Gastroesophageal sphincter (tissue), 4 donors: Measurements from ENCODE around the gene MYG1. TPM values are rescaled to one million over a fixed set of nuclear protein-coding genes. Genes with fewer than 3 reads are reported as not detected.

Source experiments
- ATAC-seq: fragments of 150-250 bp; one replicate; pipeline ENCODE4 v1.9.1; 2016; ENCODE audit warnings: mild to moderate bottlenecking, moderate library complexity
- H3K27ac ChIP-seq, 4 donors: fragments of 200-600 bp; sonication (generic) in 3 of 4; 1 replicate in 3 of 4; 2 replicates in 1 of 4; pipeline ENCODE4 v1.5.1; 2016 to 2019
- H3K27me3 ChIP-seq: fragments of 200-600 bp; sonication (generic); one replicate; pipeline ENCODE4 v1.5.1; 2019
- H3K36me3 ChIP-seq, 2 donors: fragments of 200-600 bp; sonication (generic); one replicate each; pipeline ENCODE4 v1.5.1; 2019; ENCODE audit warnings: control low read depth in 1 of 2
- H3K4me1 ChIP-seq, 3 donors: fragments of 200-600 bp; sonication (generic); 1 replicate in 2 of 3; 2 replicates in 1 of 3; pipeline ENCODE4 v1.5.1; 2016 to 2019; ENCODE audit warnings: control low read depth in 2 of 3
- H3K4me3 ChIP-seq, 2 donors: fragments of 200-600 bp; sonication (generic); one replicate each; pipeline ENCODE4 v1.5.1; 2019; ENCODE audit warnings: mild to moderate bottlenecking in 1 of 2, moderate library complexity in 1 of 2
- H3K9me3 ChIP-seq, 3 donors: fragments of 200-600 bp; sonication (generic); one replicate each; pipeline ENCODE4 v1.5.1; 2017 to 2019; ENCODE audit warnings: control low read depth in 2 of 3
- CTCF ChIP-seq, 4 experiments: fragments of 200-600 bp in 2 of 4; fragments of 450-650 bp in 2 of 4; sonication (generic) in 1 of 4; IDR thresholded peaks; one replicate each; pipeline ENCODE4 v1.5.1; 2017 to 2019; ENCODE audit warnings: antibody characterized with exemption in 4 of 4, mild to moderate bottlenecking in 2 of 4, moderate library complexity in 2 of 4
- EP300 ChIP-seq: sonication (generic); formaldehyde crosslinking; IDR thresholded peaks from one replicate; pipeline ENCODE4 v1.6.1; 2017; ENCODE audit warnings: antibody characterized with exemption, mild to moderate bottlenecking
- POLR2A ChIP-seq, 2 donors: fragments of 450-650 bp; IDR thresholded peaks; one replicate each; pipeline ENCODE4 v1.6.1; 2017; ENCODE audit warnings: antibody characterized with exemption in 2 of 2, mild to moderate bottlenecking in 2 of 2, moderate library complexity in 1 of 2
- POLR2AphosphoS5 ChIP-seq: sonication (generic); formaldehyde crosslinking; IDR thresholded peaks from one replicate; pipeline ENCODE4 v1.6.1; 2017; ENCODE audit warnings: antibody characterized with exemption
- WGBS, 2 donors: methylation state at CpG; one replicate each; pipeline ENCODE4 v1.1.5; 2018; ENCODE audit warnings: low coverage in 1 of 2; 5-methylcytosine and 5-hydroxymethylcytosine counted together
- total RNA-seq, 4 donors: library from RNA; depleted of rRNA; stranded (reverse); fragments of >200 nt; gene quantifications; one replicate each; pipeline ENCODE4 v1.1.0, GENCODE V29; 2016

The MYG1 gene
- total RNA-seq, 4 donors from 2014 or later = 40.9 to 49.2 (median 46.3) TPM

DNA sequence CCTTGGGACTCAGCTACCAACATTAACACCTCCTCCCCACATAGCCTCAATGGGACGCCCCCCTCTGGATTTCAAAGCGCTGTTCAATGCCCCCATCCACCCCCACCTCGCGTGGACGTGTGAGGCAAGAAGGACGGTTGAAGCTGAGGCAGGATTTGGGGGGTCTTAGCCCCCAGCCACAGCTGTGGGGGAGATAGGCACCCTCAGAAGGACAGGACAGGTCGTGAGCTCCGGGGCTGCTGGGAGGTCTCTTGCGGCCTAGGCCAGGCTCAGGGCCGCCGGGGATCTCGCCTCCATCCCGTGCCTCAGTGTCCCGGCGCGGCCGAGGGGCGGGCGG is 45.0 kb downstream of the MYG1 start:
- no peak for ATAC-seq
- H3K27ac ChIP-seq = peak overlapping the region in 3 of 4 donors; percentile 87 to 94 (median 92)
- no CpG with 5 or more reads among the region's 19 CpGs for WGBS, 2 donors

DNA sequence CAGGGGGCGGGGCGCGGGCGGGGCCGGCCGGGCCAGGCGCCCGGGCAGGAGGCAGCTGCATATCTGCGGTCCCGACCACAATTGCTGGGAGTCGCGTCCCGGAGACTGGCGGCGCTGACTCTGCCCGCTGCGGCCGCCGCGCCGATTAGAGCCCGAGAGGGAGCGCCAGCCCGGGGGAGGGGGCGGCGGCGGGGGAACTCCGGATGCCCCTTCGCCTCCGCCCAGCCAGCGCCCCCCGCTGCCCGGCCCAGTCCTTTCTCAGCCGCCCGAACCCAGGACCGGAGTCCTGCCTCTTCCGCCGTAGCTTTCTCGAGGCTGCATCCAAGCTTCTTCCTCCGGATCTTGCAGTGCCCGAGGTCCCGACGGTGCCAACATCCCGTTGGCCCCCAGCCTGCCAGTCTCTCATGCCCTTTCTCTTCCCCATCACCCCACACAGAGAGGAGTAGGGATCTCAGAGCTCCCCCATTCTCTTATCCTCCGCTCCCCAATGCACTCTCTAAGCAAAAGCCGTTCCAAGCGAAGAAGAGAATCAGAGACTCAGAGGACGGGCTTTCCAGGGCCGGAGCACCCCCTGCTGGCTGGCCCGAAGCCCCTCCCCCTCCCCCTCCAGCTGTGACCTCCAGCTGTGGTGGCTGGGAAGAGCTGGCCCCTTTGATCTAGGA is 45.5 kb downstream of the MYG1 start:
- peak overlapping the region; percentile 66 to 78 for H3K4me3 ChIP-seq
- no peaks in the 10 kb centered on the region for H3K27me3 ChIP-seq
- H3K9me3 ChIP-seq = no peaks in the 10 kb centered on the region
- peak overlapping the region; percentile 65 to 94 (median 90) for H3K27ac ChIP-seq
- TF ChIP-seq CTCF (IDR thresholded peaks at IDR 0.05) (peak in 3 of 4 experiments; percentile 72 to 90 (median 74)), POLR2A (IDR thresholded peaks at IDR 0.05) (peak; percentile 30 to 38), POLR2AphosphoS5 (peak; percentile 24), EP300 (no peak)
- H3K4me1 ChIP-seq = peaks cover 0 to 24% (median 9%) of the 10 kb centered on the region in 3 donors
- ATAC-seq = peak; percentile 95
- WGBS, 2 donors = 0% methylated on average over 2 to 15 of the region's 50 CpGs
- H3K36me3 ChIP-seq = no peaks in the 10 kb centered on the region

More for the DNA sequence above, 45.0 kb downstream of the MYG1 start:
- Histone ChIP-seq H3K27me3 (no peaks in the 10 kb centered on the region), H3K4me1 (peaks cover 0 to 24% (median 9%) of the 10 kb centered on the region in 3 donors), H3K36me3 (no peaks in the 10 kb centered on the region), H3K4me3 (peak overlapping the region; percentile 66 to 78), H3K9me3 (no peaks in the 10 kb centered on the region)
- TF ChIP-seq POLR2AphosphoS5 = no peak
- no peak for TF ChIP-seq POLR2A (IDR thresholded peaks at IDR 0.05)
- TF ChIP-seq EP300 = no peak
- TF ChIP-seq CTCF (IDR thresholded peaks at IDR 0.05) = no peak

- no peak for TF ChIP-seq POLR2AphosphoS5
- no peak for TF ChIP-seq POLR2A (IDR thresholded peaks at IDR 0.05)
- TF ChIP-seq EP300 = no peak
- TF ChIP-seq CTCF (IDR thresholded peaks at IDR 0.05) = no peak
- H3K4me3 ChIP-seq = peak overlapping the region; percentile 66 to 78
- H3K4me1 ChIP-seq = peaks cover 0 to 24% (median 9%) of the 10 kb centered on the region in 3 donors
- no peaks in the 10 kb centered on the region for H3K36me3 ChIP-seq
- peak; percentile 33 for ATAC-seq
- no peaks in the 10 kb centered on the region for H3K27me3 ChIP-seq
- WGBS, 2 donors = 26% methylated on average over 2 of the region's 10 CpGs; no CpG with 5 or more reads in 1 of the 2 donors
- peak overlapping the region; percentile 65 to 94 (median 90) for H3K27ac ChIP-seq
- H3K9me3 ChIP-seq = no peaks in the 10 kb centered on the region
Observed at GRCh38 chr12:53345486-53346188, 46.1 kb downstream of the MYG1 start.

DNA sequence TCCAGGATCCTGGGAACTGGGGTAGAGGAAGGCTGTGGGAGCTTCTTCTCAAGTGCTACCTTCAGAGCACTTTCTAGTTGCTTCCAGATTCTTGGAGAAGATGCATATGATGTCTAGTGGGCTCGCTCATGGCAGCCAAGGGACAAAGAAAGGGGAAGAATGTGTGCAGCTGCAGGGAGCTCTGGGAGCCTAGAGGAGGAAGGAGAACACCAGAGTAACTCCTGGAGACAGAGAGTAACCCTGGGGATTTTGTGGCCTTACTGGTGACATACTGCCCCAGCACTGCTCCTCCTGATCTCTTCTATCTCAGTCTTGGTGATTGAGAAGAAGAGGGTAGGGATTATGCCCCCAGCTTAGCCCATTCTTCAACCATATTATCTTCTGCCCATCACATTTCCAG is 47.0 kb downstream of the MYG1 start:
- H3K9me3 ChIP-seq = no peaks in the 10 kb centered on the region
- peaks cover 0 to 24% (median 9%) of the 10 kb centered on the region in 3 donors for H3K4me1 ChIP-seq
- H3K27me3 ChIP-seq = no peaks in the 10 kb centered on the region
- TF ChIP-seq POLR2A (IDR thresholded peaks at IDR 0.05) (no peak), POLR2AphosphoS5 (no peak), EP300 (no peak), CTCF (IDR thresholded peaks at IDR 0.05) (no peak)
- H3K36me3 ChIP-seq = no peaks in the 10 kb centered on the region
- peak overlapping the region in 1 of 4 donors; percentile 92 for H3K27ac ChIP-seq
- no peak overlapping the region for H3K4me3 ChIP-seq
- no peak for ATAC-seq
- WGBS, 2 donors = 80% methylated on average over 1 of the region's 1 CpG; no CpG with 5 or more reads in 1 of the 2 donors
